ENCODE data around the gene INTS4.

The INTS4 gene

DNA sequence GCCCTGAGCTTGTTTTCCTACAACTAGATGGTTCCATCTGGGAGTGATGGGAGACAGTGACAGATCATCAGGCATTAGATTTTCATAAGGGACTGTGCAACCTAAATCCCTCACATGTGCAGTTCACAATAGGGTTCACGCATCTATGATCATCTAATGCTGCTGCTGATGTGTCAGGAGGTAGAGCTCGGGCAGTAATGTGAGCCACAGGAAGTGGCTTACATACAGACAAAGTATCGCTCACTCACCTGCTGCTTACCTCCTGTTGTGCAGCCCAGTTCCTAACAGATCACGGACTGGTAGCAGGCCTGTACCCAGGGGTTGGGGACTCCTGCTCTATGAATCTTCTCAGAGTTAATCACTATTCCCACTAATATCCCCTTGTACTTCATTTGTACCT is 161.2 kb downstream of the INTS4 start:
- H3K4me3 ChIP-seq (ENCODE audit: insufficient read depth, low read length, poor library complexity, severe bottlenecking), result no peak overlapping the region
- H2AFZ ChIP-seq (ENCODE audit: low read depth, low read length, severe bottlenecking), result no peak overlapping the region
- H4K20me1 ChIP-seq (ENCODE audit: low read depth, low read length), result no peaks in the 10 kb centered on the region
- no peaks in the 10 kb centered on the region for H3F3A ChIP-seq (ENCODE audit: insufficient read depth)
- H3K36me3 ChIP-seq (ENCODE audit: low read length), result no peaks in the 10 kb centered on the region
- no peaks in the 10 kb centered on the region for H3K9me3 ChIP-seq (ENCODE audit: insufficient read depth, low read length)
- no peak overlapping the region for H3K4me2 ChIP-seq (ENCODE audit: low read depth, low read length, poor library complexity, severe bottlenecking)
- H3K27me3 ChIP-seq (ENCODE audit: low read length), result no peaks in the 10 kb centered on the region
- TF ChIP-seq, protein P1, sequence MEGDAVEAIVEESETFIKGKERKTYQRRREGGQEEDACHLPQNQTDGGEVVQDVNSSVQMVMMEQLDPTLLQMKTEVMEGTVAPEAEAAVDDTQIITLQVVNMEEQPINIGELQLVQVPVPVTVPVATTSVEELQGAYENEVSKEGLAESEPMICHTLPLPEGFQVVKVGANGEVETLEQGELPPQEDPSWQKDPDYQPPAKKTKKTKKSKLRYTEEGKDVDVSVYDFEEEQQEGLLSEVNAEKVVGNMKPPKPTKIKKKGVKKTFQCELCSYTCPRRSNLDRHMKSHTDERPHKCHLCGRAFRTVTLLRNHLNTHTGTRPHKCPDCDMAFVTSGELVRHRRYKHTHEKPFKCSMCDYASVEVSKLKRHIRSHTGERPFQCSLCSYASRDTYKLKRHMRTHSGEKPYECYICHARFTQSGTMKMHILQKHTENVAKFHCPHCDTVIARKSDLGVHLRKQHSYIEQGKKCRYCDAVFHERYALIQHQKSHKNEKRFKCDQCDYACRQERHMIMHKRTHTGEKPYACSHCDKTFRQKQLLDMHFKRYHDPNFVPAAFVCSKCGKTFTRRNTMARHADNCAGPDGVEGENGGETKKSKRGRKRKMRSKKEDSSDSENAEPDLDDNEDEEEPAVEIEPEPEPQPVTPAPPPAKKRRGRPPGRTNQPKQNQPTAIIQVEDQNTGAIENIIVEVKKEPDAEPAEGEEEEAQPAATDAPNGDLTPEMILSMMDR (IDR thresholded peaks at IDR 0.05; ENCODE audit: insufficient read depth, low read length, poor library complexity, severe bottlenecking), result no peak
- TF ChIP-seq EZH2phosphoT487 (conservative IDR thresholded peaks at IDR 0.05; ENCODE audit: low read length), result no peak
- H3K27ac ChIP-seq (ENCODE audit: low read depth, low read length), result no peak overlapping the region
- H3K9ac ChIP-seq (ENCODE audit: low read length), result no peak overlapping the region
- no peaks in the 10 kb centered on the region for H3K9me2 ChIP-seq (replicated peaks; ENCODE audit: insufficient read depth, low read length)
- no peaks in the 10 kb centered on the region for H3K79me2 ChIP-seq (ENCODE audit: insufficient read depth, low read length)

GRCh38 chr11:77828926-77829325 is 165.5 kb downstream of the INTS4 start:
- Histone ChIP-seq H3K27me3 (ENCODE audit: low read length) (no peaks in the 10 kb centered on the region), H3K9ac (ENCODE audit: low read length) (no peak overlapping the region)
- no peak for TF ChIP-seq EZH2phosphoT487 (conservative IDR thresholded peaks at IDR 0.05; ENCODE audit: low read length)
- TF ChIP-seq, protein P1 (IDR thresholded peaks at IDR 0.05; ENCODE audit: insufficient read depth, low read length, poor library complexity, severe bottlenecking), result no peak

More at GRCh38 chr11:77828926-77829325, 165.5 kb downstream of the INTS4 start:
- Histone ChIP-seq H4K20me1 (ENCODE audit: low read depth, low read length) (no peaks in the 10 kb centered on the region), H3K9me2 (replicated peaks; ENCODE audit: insufficient read depth, low read length) (no peaks in the 10 kb centered on the region), H3K79me2 (ENCODE audit: insufficient read depth, low read length) (no peaks in the 10 kb centered on the region), H3K9me3 (ENCODE audit: insufficient read depth, low read length) (no peaks in the 10 kb centered on the region), H3K4me2 (ENCODE audit: low read depth, low read length, poor library complexity, severe bottlenecking) (no peak overlapping the region), H3K27ac (ENCODE audit: low read depth, low read length) (no peak overlapping the region), H3K36me3 (ENCODE audit: low read length) (no peaks in the 10 kb centered on the region), H2AFZ (ENCODE audit: low read depth, low read length, severe bottlenecking) (no peak overlapping the region), H3F3A (ENCODE audit: insufficient read depth) (no peaks in the 10 kb centered on the region), H3K4me3 (ENCODE audit: insufficient read depth, low read length, poor library complexity, severe bottlenecking) (no peak overlapping the region)

All from SU-DHL-6 (cell line).